Measurements from ENCODE around the gene SPAAR.
"Not testable (repeated sequence)": the region's sequence is repeated elsewhere in the genome, so short reads cannot be mapped to it uniquely, and the experiment has no call there.

SPAAR gene

GRCh38 chr9:35904338-35904737, 5.0 kb upstream of the SPAAR start:
- no peak for DNase-seq (ENCODE audit: low read depth)

GRCh38 chr9:35905051-35905781, 4.1 kb upstream of the SPAAR start:
- no peak for DNase-seq (ENCODE audit: low read depth)

DNA sequence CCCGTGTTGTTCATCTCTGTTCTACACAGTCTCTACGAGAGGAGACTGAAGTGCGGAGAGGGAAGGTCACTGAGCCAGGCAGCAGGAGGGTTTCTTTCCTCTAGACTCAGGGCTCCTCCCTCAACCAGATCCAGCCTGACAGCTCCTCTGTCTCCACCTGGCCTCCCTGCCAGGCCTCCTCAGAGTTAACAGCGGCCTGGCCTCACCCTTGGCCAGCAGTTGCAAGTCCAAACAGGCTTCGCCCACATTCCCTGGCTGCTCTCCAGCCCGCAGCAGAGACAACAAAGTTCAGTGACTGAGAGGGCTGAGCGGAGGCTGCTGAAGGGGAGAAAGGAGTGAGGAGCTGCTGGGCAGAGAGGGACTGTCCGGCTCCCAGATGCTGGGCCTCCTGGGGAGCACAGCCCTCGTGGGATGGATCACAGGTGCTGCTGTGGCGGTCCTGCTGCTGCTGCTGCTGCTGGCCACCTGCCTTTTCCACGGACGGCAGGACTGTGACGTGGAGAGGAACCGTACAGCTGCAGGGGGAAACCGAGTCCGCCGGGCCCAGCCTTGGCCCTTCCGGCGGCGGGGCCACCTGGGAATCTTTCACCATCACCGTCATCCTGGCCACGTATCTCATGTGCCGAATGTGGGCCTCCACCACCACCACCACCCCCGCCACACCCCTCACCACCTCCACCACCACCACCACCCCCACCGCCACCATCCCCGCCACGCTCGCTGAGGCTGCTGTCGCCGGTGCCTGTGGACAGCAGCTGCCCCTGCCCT, 3.2 kb upstream of the SPAAR start, which contains the start of gene HRCT1:
Gene HRCT1, plus strand, starts transcription at position 291 of the 768 bp plus-strand sequence. Its CDS starts 86 bp downstream, at position 377.
- DNase-seq (ENCODE audit: low read depth), result peak; percentile 90

GRCh38 chr9:35906923-35907699, 2.2 kb upstream of the SPAAR start:
- DNase-seq (ENCODE audit: low read depth), result no peak

DNA sequence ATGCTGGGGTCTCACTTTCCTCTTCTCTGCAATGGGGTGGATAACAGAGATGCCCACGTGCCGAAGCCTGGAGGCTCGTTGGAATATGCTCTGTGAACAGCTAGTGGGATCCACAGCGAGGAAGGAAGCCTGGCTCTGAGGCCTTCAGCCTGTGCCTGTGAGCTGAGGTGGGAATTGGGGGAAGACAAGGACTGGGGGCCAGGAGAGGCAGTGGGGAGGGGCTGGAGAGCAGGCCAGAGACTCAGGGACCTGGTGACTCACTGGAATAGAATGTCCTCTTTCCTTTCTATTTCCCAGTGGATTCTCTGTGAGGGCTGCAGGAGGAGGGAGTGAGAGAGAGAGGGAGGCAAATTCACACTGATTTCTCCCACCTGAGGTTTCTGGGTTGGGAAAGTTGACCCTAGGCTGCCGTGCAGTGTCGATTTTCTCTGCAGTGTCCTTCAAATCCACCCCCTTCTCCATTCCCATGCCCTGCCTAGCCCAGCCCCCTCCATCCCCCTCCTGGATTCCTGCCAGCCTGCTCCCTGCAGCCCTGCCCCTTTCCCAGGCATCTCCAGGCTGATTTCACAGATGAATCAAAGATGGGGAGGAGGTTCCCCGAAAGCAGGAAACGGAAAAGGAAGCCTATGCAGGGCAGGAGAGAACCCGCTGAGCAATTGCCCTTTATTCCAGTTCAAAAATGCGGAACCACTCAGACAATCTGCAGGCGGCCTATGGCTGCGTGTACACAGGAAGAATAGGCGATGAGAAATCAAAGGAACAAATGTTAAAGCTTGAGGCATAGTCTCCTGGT, 1.4 kb upstream of the SPAAR start:
- peak; percentile 69 for DNase-seq (ENCODE audit: low read depth)

DNA sequence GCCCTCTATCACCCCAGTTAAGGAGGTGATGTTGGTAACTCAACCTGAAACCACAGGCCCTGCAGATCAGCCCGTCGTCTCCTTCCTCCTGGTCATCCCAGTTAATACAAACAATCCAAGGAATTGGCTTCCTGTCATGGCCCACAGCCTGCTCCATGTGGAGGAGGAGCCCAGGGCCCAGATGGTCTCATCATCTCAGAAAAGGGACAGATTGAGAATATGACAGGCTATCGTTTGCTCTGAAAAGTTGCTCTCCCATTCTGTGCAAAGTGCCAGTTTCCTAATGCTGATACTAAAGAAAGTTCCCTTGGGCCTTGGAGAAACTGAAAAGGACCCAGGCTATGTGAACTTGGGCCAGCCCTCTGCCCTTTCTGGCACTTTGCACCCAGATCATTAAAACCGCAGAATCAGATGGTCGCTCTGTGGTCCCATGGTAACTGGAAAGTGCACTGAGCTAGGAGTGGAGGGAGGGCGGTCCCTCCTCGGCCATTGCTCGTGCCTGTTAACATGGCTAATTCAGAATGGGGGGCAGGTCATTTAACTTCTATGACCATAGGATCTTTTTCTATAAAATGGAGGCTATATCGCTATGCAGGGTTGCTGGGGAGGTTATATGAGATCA, 675 bp upstream of the SPAAR start:
- no peak for DNase-seq (ENCODE audit: low read depth)

- DNase-seq (ENCODE audit: low read depth), result no peak
These were observed 660 bp downstream of the SPAAR start for GRCh38 chr9:35909687-35910612.

DNA sequence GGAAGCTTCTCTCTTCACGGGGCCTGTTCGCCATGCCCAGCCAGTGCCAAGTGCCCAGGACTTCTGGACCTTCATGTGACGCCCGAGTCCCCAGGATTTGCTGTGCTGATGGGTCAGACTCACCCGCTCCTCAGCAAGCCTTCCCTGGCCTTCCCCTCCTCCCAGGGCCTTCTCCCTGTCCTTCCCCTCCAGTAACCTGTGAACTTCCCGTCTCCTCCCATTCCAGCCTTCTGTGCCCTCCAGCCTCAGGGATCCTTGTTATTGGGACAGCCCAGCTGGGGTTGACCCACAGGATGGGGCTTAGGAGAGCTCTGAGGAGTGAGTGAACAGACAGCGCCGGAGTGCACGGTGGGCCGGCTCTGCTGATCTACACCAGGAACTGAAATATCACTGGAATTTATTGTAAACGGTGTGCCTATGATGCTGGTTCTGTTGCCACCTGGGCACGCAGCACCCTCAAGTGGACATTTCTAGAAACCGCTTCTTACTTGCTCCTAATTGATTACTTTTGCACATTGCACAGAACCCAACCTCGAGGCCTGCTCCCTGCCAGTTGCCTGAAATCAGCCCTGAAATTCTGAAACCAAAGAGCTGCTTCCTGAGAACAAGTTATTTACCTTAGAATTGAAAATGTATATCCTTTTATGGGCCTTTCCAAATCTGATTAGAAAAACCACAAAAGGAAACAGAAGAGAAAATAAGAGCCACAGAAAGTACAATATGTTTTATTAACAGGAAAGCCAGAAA, 1.5 kb downstream of the SPAAR start:
- no peak for DNase-seq (ENCODE audit: low read depth)

GRCh38 chr9:35911690-35912089, 2.4 kb downstream of the SPAAR start:
- DNase-seq (ENCODE audit: low read depth), result no peak

DNA sequence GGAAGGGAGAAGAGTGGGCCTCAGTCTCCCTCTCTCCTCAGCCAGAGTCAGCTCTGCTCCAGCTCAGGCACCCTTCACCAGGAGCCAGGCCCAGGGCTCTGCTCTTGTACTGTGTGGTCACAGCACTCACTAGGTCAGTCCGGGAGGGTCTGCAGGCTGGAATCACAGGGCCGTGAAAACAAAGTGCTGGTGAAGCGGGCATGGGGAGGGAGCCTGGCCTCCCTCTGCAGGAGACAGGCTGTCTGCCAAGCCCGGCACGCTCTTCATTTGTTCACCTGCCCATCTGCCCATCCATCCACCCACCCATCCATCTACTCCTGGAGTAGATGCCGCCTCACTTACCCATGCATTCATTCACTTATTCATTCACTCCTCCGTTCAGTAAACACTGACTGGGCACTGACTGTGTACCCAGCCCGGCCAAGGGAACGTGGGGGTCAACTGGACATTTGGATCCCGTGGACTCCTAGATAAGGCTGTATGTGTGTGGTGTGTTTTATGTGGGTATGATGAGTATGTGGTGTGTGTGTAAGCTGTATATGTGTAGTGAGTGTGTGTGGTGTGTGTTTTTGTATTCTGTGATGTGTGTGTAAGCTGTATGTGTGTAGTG, 3.6 kb downstream of the SPAAR start:
- no peak for DNase-seq (ENCODE audit: low read depth)

DNA sequence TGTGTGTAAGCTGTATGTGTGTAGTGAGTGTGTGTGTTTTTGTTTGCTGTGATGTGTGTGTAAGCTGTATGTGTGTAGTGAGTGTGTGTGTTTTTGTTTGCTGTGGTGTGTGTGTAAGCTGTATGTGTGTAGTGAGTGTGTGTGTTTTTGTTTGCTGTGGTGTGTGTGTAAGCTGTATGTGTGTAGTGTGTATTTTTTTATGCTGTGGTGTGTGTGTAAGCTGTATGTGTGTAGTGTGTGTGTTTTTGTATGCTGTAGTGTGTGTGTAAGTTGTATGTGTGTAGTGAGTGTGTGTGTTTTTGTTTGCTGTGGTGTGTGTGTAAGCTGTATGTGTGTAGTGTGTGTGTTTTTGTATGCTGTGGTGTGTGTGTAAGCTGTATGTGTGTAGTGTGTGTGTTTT, 4.1 kb downstream of the SPAAR start:
- not testable (repeated sequence) for DNase-seq (ENCODE audit: low read depth)

DNA sequence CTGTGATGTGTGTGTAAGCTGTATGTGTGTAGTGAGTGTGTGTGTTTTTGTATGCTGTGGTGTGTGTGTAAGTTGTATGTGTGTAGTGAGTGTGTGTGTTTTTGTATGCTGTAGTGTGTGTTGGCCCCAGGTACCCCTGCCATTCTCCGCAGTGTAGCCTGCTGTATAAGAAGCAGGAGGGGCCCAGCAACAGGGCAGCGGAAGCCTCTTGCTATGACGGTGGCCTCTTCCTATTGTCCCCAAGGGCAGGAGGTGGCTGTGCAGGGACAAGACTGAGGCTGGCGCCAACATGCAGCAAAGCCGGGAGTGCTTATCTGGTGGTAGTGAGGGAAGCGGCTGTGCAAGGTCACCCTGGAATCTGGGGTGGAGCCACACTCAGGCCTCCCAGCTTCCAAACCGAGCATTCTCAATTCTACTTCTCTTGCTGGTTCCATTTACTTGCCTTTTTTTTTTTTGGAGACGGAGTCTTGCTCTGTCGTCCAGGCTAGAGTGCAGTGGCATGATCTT, 5.1 kb downstream of the SPAAR start:
- DNase-seq (ENCODE audit: low read depth), result no peak

GRCh38 chr9:35915681-35916294, 6.5 kb downstream of the SPAAR start:
- no peak for DNase-seq (ENCODE audit: low read depth)

- no peak for DNase-seq (ENCODE audit: low read depth)
These were observed 8.0 kb downstream of the SPAAR start for GRCh38 chr9:35917261-35917660.

DNA sequence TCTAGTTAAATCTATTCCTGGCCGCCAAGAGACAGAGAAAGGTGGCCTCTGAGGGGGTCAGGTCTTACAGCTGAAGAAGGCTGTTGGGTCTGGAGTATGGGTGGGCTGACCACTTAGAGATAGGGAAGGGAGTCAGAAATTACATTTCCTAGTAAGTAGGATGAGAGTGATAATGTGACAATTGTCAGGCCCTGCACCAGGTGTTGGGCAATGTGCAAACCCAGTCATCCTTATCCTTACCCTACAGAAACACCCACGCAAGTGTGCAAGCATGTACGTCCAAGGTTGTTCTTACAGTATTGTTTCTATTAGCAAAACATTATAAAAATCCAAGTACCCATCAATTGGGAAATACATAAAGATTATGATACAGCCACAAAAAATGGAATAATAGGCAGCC, 9.5 kb downstream of the SPAAR start:
- no peak for DNase-seq (ENCODE audit: low read depth)

DNA sequence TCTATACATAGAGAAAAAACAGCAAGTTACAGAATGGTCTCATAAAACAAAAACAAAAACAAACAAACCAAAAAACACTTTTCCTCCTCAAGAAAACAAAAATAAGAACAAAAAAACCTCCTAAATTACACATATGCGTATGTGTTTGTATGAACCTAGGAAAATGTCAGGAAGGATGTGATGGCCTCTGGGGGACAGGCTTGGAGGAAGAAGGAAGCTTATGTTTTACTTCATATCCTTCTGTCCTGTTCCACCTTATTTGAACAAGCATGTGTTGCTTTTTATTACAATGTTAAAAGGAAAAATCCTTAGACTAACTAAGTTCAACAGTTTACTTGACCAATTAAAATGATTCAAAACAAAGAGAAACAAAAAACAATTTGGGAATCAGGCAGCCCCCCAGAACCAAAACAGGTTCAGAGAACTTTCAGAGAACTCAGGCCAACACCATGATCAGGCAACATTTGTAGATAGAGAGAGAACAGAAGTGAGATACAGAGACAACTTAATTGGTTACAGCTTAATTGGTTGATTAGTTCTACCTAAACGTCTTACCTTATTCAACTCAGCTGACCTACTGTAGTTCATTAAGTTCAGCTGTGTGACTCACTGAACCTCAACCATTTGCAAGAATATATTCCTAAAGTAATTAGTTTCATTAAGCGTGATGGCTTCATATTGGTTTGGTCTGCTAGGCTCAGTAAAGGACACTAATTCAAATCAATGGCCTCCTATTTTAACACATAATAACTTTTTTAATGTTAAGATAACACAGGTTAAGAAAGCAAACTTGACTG, 10.1 kb downstream of the SPAAR start:
- DNase-seq (ENCODE audit: low read depth), result no peak

DNA sequence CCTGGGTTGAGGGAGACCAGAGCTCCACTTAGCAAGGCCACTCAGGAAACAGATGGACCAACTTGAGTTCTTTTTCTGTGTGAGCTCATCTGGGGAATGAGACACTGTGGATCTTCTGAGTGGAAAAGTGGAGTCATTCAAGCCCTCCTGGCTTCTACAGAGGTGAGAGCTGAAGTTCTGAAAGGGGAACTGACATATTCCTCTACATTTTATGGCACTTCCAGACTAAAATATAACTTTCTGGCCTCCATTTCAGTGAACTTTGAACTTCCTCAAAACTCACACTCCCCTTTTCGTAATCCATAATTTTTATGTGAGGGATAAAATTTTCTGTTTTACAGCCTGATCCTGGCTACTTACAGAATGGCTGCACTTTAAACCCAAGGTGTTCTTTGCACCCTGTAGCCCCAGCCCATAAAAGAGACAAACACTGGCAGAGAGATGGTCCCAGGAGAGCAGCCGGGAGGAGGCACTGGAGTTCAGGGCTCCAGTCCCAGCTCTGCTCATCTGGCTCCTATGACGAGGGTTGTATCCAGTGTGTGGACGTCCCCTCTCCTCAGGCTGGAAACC, 10.8 kb downstream of the SPAAR start:
- no peak for DNase-seq (ENCODE audit: low read depth)

All from GM04504 (cell line).